LNCAP (cell line): ENCODE results near the gene NANS.

Source experiments
- TF ChIP-seq, protein P1 (sequence below): fragments of 450-650 bp; IDR thresholded peaks from 2 replicates; pipeline ENCODE4 v1.5.1; 2017; ENCODE audit warnings: mild to moderate bottlenecking

The NANS gene

DNA sequence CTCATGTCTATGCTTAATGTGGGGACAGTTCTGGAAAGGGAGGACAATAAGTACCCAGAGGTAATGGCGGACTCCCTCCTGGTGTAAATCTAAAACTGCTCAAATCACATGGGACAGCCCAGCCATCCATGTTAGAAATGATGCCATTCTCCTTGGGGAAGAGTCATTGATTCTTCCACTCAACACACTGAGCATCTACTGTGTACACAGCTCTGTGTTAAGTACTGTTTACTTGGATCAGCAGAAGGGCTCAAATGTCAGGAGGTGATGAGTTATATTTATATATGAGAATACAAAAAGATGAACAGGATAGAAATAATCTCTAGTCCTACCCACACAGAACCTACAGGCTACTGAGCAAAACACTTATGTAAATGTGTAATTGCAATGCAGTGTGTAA is 31.8 kb upstream of the NANS start:
- TF ChIP-seq, protein P1, sequence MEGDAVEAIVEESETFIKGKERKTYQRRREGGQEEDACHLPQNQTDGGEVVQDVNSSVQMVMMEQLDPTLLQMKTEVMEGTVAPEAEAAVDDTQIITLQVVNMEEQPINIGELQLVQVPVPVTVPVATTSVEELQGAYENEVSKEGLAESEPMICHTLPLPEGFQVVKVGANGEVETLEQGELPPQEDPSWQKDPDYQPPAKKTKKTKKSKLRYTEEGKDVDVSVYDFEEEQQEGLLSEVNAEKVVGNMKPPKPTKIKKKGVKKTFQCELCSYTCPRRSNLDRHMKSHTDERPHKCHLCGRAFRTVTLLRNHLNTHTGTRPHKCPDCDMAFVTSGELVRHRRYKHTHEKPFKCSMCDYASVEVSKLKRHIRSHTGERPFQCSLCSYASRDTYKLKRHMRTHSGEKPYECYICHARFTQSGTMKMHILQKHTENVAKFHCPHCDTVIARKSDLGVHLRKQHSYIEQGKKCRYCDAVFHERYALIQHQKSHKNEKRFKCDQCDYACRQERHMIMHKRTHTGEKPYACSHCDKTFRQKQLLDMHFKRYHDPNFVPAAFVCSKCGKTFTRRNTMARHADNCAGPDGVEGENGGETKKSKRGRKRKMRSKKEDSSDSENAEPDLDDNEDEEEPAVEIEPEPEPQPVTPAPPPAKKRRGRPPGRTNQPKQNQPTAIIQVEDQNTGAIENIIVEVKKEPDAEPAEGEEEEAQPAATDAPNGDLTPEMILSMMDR, result no peak

DNA sequence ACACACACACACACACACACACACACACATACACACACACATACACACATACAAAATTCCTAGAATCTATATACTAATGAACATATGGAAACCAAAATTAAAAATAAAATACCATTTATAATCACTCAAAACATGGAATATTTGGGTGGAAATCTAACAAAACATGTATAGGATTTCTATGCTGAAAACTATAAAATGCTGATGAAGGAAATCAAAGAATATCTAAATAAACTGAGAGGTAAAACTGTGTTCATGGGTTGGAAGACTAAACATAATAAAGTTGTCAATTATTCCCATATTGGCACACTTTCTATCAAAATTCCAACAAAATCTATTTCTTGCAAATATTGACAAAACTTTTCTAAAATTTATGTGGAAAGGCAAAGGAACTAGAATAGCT is 25.4 kb upstream of the NANS start:
- TF ChIP-seq, protein P1, result no peak

DNA sequence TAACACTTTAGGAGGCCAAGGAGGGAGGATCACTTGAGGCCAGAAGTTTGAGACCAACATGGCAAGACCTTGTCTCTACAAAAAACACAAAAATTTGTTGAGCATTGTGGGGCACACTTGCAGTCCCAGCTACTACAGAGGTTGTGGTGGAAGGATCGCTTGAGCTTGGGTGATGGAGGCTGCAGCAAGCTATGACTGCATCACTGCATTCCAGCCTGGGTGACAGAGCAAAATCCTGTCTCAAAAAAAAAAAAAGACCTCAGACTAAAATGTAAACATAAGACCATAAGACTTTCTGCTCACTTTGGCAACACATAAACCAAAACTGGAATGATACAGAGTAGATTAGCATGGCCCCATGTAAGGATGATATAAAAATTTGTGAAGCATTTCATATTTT is 24.6 kb upstream of the NANS start:
- TF ChIP-seq, protein P1, result no peak

DNA sequence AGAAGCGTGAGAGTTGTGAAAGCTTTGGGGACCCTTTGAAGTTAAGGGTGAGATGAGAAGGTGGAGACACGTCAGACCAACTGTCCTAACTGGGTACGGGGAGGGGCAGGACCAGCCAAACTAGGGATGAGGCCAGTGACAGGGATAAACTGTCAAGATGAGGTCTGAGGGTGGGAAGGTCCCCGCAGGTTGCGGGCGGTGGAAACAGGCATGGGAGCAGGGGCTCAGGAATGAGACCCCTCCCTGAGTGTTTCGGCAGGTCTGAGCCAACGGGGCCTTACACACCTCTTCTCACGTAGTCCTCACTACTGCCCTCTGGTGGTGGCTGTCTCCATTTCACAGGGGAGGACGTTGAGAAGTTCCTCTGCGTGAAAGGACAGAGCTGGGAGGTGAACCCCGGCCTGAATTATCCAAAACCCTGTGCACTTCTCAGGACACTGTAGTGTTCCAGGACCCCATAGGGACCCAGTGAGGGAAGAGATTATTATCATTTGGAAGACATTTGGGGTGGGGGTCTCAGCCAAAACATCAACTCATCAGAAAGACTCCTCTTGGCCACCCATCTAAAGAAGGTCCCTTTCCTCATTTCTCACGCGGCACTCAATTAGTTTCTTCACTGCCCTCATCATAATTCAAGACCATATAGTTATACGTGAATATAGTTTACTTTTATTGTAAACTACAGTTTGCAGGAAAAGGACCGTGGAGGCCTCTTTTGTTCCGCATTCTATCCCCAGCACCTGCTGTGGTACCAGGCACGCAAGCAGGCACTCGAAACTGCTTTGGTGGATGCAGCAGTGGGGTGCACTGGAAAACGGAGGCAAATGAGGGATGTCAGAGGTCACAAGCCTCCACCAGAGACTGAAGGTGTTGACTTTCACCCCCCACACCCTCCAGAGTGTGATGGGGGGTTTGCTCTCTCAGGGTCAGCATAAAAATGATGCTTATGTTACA is 21.7 kb upstream of the NANS start:
- TF ChIP-seq, protein P1, result peak; percentile 81

DNA sequence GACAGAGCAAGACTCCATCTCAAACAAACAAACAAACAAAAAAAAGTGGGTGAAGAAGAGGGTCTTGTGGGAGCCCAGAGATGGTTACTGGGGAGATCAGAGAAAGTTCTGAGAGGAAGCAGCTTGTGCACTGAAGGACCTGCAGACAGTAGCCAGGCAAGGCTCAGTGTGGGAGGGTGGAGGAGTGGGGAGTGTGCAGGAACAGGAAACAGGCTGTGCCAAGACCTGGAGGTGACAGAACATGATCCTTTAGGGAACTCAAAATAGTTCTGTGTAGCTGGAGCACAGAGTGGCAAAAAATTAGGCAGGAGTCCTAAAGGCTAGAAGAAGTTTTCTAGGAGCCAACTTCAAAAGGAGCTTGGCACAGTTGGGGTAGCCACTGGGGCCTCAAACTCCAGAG is 19.2 kb upstream of the NANS start:
- TF ChIP-seq, protein P1, result no peak

DNA sequence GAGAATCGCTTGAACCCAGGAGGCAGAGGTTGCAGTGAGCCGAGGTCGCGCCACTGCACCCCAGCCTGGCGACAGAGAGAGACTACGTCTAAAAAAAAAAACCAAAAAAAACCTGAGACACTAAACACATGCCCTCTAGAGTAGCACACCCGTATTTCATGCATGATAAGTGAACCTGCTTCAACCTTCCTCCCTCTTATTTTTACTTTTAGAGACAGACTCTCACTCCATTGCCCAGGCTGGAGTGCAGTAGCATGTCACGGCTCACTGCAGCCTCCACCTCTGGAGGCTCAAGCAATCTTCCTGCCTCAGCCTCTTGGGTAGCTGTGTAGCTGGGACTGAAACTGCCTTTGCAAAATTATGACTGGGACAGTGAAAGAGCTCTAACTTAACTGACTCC is 17.6 kb upstream of the NANS start:
- TF ChIP-seq, protein P1, result no peak

DNA sequence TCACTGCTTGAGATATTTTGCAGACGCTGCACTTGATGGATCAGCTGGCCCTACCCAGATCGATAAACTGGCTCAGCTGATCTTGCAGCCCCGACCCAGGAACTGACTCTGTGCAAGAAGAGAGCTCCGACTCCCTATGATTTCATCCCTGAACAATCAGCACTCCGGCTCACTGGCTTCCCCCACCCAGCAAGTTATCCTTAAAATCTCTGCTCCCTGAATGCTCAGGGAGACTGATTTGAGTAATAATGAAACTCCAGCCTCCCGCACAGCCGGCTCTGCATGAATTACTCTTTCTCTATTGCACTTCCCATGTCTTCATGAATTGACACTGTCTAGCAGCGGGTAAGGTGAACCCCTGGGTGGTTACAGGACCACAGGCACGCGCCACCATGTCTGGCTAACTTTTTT is 16.9 kb upstream of the NANS start:
- TF ChIP-seq, protein P1, result no peak
